Nephron (organoid): ENCODE results near the gene GRAP.

Source experiments
- H3K27ac Mint-ChIP-seq, 3 experiments: 2 replicates each; pipeline ENCODE4 v1.8.0; 2020; ENCODE audit warnings: mixed read lengths in 3 of 3, mild to moderate bottlenecking in 2 of 3, moderate library complexity in 1 of 3
- H3K27me3 Mint-ChIP-seq: 2 replicates; pipeline ENCODE4 v1.8.0; 2021; ENCODE audit warnings: low read depth, mild to moderate bottlenecking, moderate library complexity, mixed read lengths
- H3K36me3 Mint-ChIP-seq: 2 replicates; pipeline ENCODE4 v1.8.0; 2020; ENCODE audit warnings: low read depth, mixed read lengths
- H3K4me1 Mint-ChIP-seq: 2 replicates; pipeline ENCODE4 v1.8.0; 2020; ENCODE audit warnings: mixed read lengths
- H3K4me3 Mint-ChIP-seq, 3 experiments: 2 replicates each; pipeline ENCODE4 v1.8.0; 2020; ENCODE audit warnings: mild to moderate bottlenecking in 3 of 3, mixed read lengths in 3 of 3, moderate library complexity in 2 of 3
- H3K9me3 Mint-ChIP-seq: 2 replicates; pipeline ENCODE4 v1.8.0; 2020; ENCODE audit warnings: mixed read lengths
- TF ChIP-seq, protein P1 (sequence below), 3 experiments: fragments of 200-600 bp; sonication (generic); IDR thresholded peaks; one replicate each; pipeline ENCODE4 v1.5.0; 2021; ENCODE audit warnings: antibody characterized with exemption in 3 of 3; ENCODE audit not compliant: unreplicated experiment in 3 of 3

Gene GRAP

DNA sequence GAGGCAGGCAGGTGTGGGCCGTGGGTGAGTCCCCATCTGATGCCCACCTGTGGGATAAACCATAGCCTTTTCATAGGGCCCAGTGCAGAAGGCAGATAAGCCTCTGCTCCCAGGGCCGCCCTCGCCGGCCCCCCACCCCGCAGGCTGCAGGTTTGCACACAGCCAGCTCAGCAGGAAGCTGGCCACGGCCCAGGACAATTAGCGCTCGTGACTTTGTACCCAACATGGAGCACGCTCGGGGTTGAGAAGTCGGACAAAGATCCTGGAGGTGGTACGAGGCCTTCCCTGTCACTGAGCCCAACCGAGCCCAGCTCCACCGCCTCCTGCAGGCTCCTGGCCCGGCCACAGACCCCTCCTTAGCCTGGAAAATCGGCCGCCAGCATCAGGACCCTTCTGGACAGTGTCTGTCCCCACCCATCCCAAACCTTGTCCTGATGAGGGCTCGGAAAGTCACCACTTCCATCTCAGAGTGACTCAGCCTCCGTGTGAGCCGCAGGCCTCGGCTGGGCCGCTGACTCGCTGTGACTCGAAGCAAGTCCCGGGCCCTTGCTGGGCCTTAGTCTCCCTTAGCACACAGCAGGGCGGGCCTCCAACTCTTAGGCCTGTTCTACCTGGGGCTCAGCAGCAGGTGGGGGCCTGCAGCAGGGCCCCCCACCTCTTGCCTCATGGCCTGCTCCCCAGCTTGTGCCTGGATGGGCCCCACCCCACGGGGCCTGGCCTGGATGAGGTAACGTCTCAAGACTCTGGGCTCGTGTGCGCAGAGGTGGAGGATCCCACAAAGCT, 64.9 kb downstream of the GRAP start:
- Mint-ChIP-seq H3K27me3 (peaks cover 8% of the 10 kb centered on the region), H3K4me1 (no peaks in the 10 kb centered on the region), H3K4me3 (no peak overlapping the region), H3K36me3 (no peaks in the 10 kb centered on the region), H3K27ac (peak overlapping the region; percentile 29 to 89 (median 41)), H3K9me3 (no peaks in the 10 kb centered on the region)
- TF ChIP-seq, protein P1, sequence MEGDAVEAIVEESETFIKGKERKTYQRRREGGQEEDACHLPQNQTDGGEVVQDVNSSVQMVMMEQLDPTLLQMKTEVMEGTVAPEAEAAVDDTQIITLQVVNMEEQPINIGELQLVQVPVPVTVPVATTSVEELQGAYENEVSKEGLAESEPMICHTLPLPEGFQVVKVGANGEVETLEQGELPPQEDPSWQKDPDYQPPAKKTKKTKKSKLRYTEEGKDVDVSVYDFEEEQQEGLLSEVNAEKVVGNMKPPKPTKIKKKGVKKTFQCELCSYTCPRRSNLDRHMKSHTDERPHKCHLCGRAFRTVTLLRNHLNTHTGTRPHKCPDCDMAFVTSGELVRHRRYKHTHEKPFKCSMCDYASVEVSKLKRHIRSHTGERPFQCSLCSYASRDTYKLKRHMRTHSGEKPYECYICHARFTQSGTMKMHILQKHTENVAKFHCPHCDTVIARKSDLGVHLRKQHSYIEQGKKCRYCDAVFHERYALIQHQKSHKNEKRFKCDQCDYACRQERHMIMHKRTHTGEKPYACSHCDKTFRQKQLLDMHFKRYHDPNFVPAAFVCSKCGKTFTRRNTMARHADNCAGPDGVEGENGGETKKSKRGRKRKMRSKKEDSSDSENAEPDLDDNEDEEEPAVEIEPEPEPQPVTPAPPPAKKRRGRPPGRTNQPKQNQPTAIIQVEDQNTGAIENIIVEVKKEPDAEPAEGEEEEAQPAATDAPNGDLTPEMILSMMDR (IDR thresholded peaks at IDR 0.05; ENCODE audit: unreplicated experiment in 3 of 3): no peak

DNA sequence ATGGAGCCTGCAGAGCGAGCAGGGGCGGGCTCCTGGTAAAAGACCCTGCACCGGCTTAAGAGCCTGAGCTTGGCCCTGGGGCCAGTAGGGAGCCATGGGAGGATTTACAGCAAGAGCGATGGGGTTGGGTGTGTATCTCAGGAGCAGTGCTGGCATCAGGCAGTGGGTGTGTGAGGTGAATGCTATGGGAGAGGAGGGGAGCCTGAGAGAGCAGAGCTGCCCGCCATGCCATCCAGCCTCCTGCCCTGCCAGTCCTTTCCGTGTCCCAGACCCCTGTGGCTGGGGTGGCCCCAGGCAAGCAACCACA, 65.5 kb downstream of the GRAP start:
- H3K4me1 Mint-ChIP-seq: no peaks in the 10 kb centered on the region
- H3K4me3 Mint-ChIP-seq: no peak overlapping the region
- peak overlapping the region in 2 of 3 experiments; percentile 67 to 89 for H3K27ac Mint-ChIP-seq
- H3K9me3 Mint-ChIP-seq: no peaks in the 10 kb centered on the region
- TF ChIP-seq, protein P1 (IDR thresholded peaks at IDR 0.05; ENCODE audit: unreplicated experiment in 3 of 3): no peak
- peaks cover 11% of the 10 kb centered on the region for H3K27me3 Mint-ChIP-seq
- H3K36me3 Mint-ChIP-seq: no peaks in the 10 kb centered on the region

DNA sequence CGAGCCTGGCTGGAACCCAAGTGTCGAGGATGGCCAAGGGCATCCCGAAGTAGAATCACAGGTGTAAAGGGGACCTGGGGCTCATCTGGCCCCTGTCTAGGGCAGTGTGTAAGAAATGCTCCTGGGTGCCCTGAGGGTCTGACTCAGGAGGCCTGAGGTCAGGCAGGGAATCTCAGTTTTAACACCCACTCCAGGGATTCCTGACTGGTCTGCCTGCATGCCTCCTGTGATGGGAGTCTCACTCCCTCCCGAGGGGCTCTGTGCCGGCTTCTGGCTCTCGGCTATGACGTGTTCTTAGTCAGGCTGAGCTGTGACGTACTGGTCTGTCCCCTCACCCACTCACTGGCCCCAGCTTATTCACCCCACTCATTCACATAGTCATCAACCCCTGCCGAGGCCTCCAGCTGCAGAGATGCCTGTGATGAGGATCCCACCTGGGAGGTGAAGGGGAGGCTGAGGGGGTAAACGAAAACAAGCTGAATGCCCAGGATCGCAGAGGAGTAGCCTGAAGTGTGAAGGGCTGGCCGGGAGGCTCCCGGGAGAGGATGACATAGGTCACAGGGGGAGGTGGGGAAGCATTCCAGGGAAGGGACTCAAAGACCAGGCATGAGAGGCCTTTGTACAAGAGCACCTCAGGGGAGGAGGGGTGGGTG, 65.9 kb downstream of the GRAP start:
- Mint-ChIP-seq H3K36me3 (no peaks in the 10 kb centered on the region), H3K4me3 (peak overlapping the region in 1 of 3 experiments; percentile 22), H3K4me1 (no peaks in the 10 kb centered on the region), H3K9me3 (no peaks in the 10 kb centered on the region), H3K27ac (peak overlapping the region in 2 of 3 experiments; percentile 67 to 89), H3K27me3 (peaks cover 11% of the 10 kb centered on the region)
- TF ChIP-seq, protein P1 (IDR thresholded peaks at IDR 0.05; ENCODE audit: unreplicated experiment in 3 of 3): no peak

DNA sequence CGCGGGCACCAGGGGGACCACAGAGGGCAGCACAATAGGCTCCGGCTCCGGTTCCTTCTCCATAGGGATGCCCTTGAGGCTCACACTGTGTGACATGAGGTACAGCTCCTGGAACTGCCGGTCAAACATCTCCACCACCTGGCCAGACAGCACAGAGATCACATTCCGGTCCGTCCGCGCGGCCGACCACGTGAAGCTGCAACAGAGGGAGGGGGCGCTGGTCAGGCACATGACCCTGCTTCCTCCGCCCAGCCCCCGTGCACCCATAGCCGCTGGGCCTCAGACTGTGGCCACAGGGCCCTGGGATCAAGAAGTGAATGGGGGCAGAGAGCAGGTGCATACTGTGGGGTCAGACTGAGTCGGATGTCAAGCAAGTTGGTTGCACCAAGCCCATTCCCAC, 68.1 kb downstream of the GRAP start:
- Mint-ChIP-seq H3K4me1 (no peaks in the 10 kb centered on the region), H3K27me3 (peaks cover 11% of the 10 kb centered on the region), H3K4me3 (no peak overlapping the region), H3K9me3 (no peaks in the 10 kb centered on the region), H3K36me3 (no peaks in the 10 kb centered on the region), H3K27ac (no peak overlapping the region)
- TF ChIP-seq, protein P1 (IDR thresholded peaks at IDR 0.05; ENCODE audit: unreplicated experiment in 3 of 3): no peak

DNA sequence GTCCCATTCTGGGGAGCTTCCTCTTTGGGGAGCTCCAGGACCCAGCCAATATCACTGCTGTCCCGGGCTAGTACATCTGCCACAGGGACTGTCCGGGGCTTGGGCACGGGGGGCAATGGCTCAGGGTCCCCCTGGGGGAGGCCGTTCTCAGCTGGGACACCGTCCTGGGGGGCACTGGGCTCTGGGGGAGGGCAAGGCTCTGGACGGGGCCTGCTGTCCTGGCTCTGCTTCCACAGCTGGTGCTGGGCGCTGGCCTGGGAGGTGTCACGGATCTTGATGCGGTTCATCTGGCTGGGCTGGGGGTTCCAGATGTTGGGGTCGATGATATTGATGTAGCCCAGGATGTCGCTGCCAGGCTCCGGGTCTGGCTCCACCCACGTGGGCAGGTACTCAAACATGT, 68.7 kb downstream of the GRAP start:
- H3K27me3 Mint-ChIP-seq: peaks cover 11% of the 10 kb centered on the region
- no peaks in the 10 kb centered on the region for H3K9me3 Mint-ChIP-seq
- no peak overlapping the region for H3K4me3 Mint-ChIP-seq
- no peaks in the 10 kb centered on the region for H3K4me1 Mint-ChIP-seq
- no peak overlapping the region for H3K27ac Mint-ChIP-seq
- H3K36me3 Mint-ChIP-seq: no peaks in the 10 kb centered on the region
- TF ChIP-seq, protein P1 (IDR thresholded peaks at IDR 0.05; ENCODE audit: unreplicated experiment in 3 of 3): no peak

DNA sequence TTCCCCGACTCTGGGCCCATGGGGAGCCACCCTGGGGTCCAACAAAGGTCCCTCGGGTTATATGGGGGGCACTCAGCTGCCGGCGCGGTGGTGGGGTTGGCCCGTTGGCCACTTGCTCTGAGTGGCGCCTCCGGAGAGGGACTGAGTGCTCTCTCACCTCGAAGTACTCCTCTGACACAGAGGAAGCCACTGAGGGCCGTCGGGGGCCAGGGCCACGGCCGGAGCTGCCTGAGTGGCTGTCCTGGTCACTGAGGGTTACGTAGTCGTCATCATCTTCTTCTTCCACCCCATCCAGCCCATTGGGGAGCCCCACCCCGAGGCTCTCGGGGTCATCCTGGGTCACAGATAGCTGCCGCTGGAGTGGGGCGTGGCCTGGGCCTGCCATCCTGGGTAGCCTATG, 69.1 kb downstream of the GRAP start:
- no peaks in the 10 kb centered on the region for H3K4me1 Mint-ChIP-seq
- no peaks in the 10 kb centered on the region for H3K36me3 Mint-ChIP-seq
- H3K4me3 Mint-ChIP-seq: no peak overlapping the region
- H3K9me3 Mint-ChIP-seq: no peaks in the 10 kb centered on the region
- no peak overlapping the region for H3K27ac Mint-ChIP-seq
- peaks cover 11% of the 10 kb centered on the region for H3K27me3 Mint-ChIP-seq
- TF ChIP-seq, protein P1 (IDR thresholded peaks at IDR 0.05; ENCODE audit: unreplicated experiment in 3 of 3): no peak
